Trophoblast cell (in vitro differentiated cells and primary cell): ENCODE measurements around the gene AR.
A peak's percentile ranks its signal among the peaks of the same experiment; 100 is the strongest.

ENCODE experiments used
- DNase-seq, 2 donors: peaks; one replicate each; pipeline ENCODE4 v3.0.0-alpha.2; 2016
- H2AFZ ChIP-seq: 2 replicates; pipeline ENCODE4 v1.6.1; 2013; ENCODE audit warnings: low read length, moderate library complexity, mild to moderate bottlenecking; ENCODE audit not compliant: insufficient read depth, poor library complexity
- H2AK5ac ChIP-seq: 2 replicates; pipeline ENCODE4 v1.6.1; 2013; ENCODE audit warnings: mild to moderate bottlenecking, low read length
- H2BK120ac ChIP-seq: 2 replicates; pipeline ENCODE4 v1.6.1; 2013; ENCODE audit warnings: low read length, mild to moderate bottlenecking, moderate library complexity; ENCODE audit not compliant: insufficient read depth, poor library complexity
- H2BK12ac ChIP-seq: 2 replicates; pipeline ENCODE4 v1.6.1; 2013; ENCODE audit warnings: mild to moderate bottlenecking, low read length, moderate library complexity
- H2BK5ac ChIP-seq: 2 replicates; pipeline ENCODE4 v1.6.1; 2013; ENCODE audit warnings: low read length, low read depth, moderate library complexity, mild to moderate bottlenecking; ENCODE audit not compliant: poor library complexity
- H3K14ac ChIP-seq: 2 replicates; pipeline ENCODE4 v1.6.1; 2013; ENCODE audit warnings: mild to moderate bottlenecking, low read length
- H3K18ac ChIP-seq: 2 replicates; pipeline ENCODE4 v1.6.1; 2013; ENCODE audit warnings: mild to moderate bottlenecking, low read length
- H3K23ac ChIP-seq: 2 replicates; pipeline ENCODE4 v1.6.1; 2013; ENCODE audit warnings: low read length
- H3K27ac ChIP-seq: 2 replicates; pipeline ENCODE4 v1.5.1; 2013; ENCODE audit warnings: low read depth, mild to moderate bottlenecking, inconsistent platforms, low read length, moderate library complexity
- H3K27me3 ChIP-seq: 2 replicates; pipeline ENCODE4 v1.6.1; 2013; ENCODE audit warnings: inconsistent platforms, mild to moderate bottlenecking, low read length, moderate library complexity; ENCODE audit not compliant: insufficient read depth
- H3K36me3 ChIP-seq, 2 experiments: 1 replicate in 1 of 2; 2 replicates in 1 of 2; pipeline ENCODE4 v1.6.1; 2013; ENCODE audit warnings: low read length in 2 of 2, mild to moderate bottlenecking in 2 of 2, moderate library complexity in 1 of 2; ENCODE audit not compliant: insufficient read depth in 2 of 2, control insufficient read depth in 1 of 2
- H3K4ac ChIP-seq: 2 replicates; pipeline ENCODE4 v1.6.1; 2013; ENCODE audit warnings: low read depth, mild to moderate bottlenecking, low read length, moderate library complexity
- H3K4me1 ChIP-seq, 2 experiments: 1 replicate in 1 of 2; 2 replicates in 1 of 2; pipeline ENCODE4 v1.6.1; 2013; ENCODE audit warnings: low read length in 2 of 2, mild to moderate bottlenecking in 2 of 2, moderate library complexity in 1 of 2; ENCODE audit not compliant: insufficient read depth in 2 of 2, control insufficient read depth in 1 of 2
- H3K4me2 ChIP-seq: 2 replicates; pipeline ENCODE4 v1.6.1; 2013; ENCODE audit warnings: inconsistent platforms, mild to moderate bottlenecking, low read length, moderate library complexity
- H3K4me3 ChIP-seq: 2 replicates; pipeline ENCODE4 v1.5.1; 2013; ENCODE audit warnings: mild to moderate bottlenecking, low read depth, low read length, inconsistent platforms
- H3K79me1 ChIP-seq: one replicate; pipeline ENCODE4 v1.6.1; 2013; ENCODE audit warnings: low read length
- H3K79me2 ChIP-seq: 2 replicates; pipeline ENCODE4 v1.6.1; 2013; ENCODE audit warnings: low read length, mild to moderate bottlenecking; ENCODE audit not compliant: control insufficient read depth, insufficient read depth, poor library complexity
- H3K9ac ChIP-seq: 2 replicates; pipeline ENCODE4 v1.6.1; 2013; ENCODE audit warnings: mild to moderate bottlenecking, low read length
- H3K9me3 ChIP-seq: 2 replicates; pipeline ENCODE4 v1.6.1; 2013; ENCODE audit warnings: low read depth, mild to moderate bottlenecking, control low read depth, inconsistent platforms, low read length; ENCODE audit not compliant: insufficient read depth
- H4K12ac ChIP-seq: 2 replicates; pipeline ENCODE4 v1.6.1; 2013; ENCODE audit warnings: low read depth, mild to moderate bottlenecking, low read length, moderate library complexity
- H4K8ac ChIP-seq: 2 replicates; pipeline ENCODE4 v1.6.1; 2013; ENCODE audit warnings: low read depth, mild to moderate bottlenecking, low read length, moderate library complexity
- H4K91ac ChIP-seq: one replicate; pipeline ENCODE4 v1.6.1; 2013; ENCODE audit warnings: low read depth, mild to moderate bottlenecking, low read length, moderate library complexity
- WGBS: extraction: QIAGEN DNeasy Blood & Tissue Kit; methylation state at CpG from one replicate; pipeline ENCODE4 v1.1.7; 2013; ENCODE audit warnings: missing lambda C conversion rate; ENCODE audit not compliant: insufficient read length, insufficient coverage; ENCODE audit errors: extremely low coverage; 5-methylcytosine and 5-hydroxymethylcytosine counted together

The AR gene

GRCh38 chrX:67545036-67545821, 1.4 kb downstream of the AR start:
- H3K4me1 ChIP-seq, result peaks cover 0 to 10% of the 10 kb centered on the region in 2 experiments
- no peak overlapping the region for H2BK120ac ChIP-seq
- H3K9ac ChIP-seq, result no peak overlapping the region
- H2AFZ ChIP-seq, result no peak overlapping the region
- H3K79me2 ChIP-seq, result no peaks in the 10 kb centered on the region
- no peak overlapping the region for H3K27ac ChIP-seq
- no peak overlapping the region for H2BK5ac ChIP-seq
- no peaks in the 10 kb centered on the region for H3K36me3 ChIP-seq
- H3K4me2 ChIP-seq, result peak overlapping the region; percentile 75
- H4K12ac ChIP-seq, result no peak overlapping the region
- H4K8ac ChIP-seq, result no peak overlapping the region
- no peaks in the 10 kb centered on the region for H3K27me3 ChIP-seq
- H3K14ac ChIP-seq, result no peak overlapping the region
- H3K4me3 ChIP-seq, result peak overlapping the region; percentile 57
- no peak overlapping the region for H2AK5ac ChIP-seq
- no peak overlapping the region for H3K4ac ChIP-seq
- no CpG with 5 or more reads among the region's 35 CpGs for WGBS
- no peak overlapping the region for H2BK12ac ChIP-seq
- no peak overlapping the region for H3K23ac ChIP-seq
- H3K79me1 ChIP-seq, result peaks cover 2% of the 10 kb centered on the region
- H3K9me3 ChIP-seq, result no peaks in the 10 kb centered on the region
- H4K91ac ChIP-seq, result no peak overlapping the region
- no peak overlapping the region for H3K18ac ChIP-seq
- no peak for DNase-seq

- whole genome bisulfite sequencing, result no CpG with 5 or more reads among the region's 41 CpGs
- H3K27ac ChIP-seq, result no peak overlapping the region
- no peaks in the 10 kb centered on the region for H3K9me3 ChIP-seq
- no peak overlapping the region for H4K91ac ChIP-seq
- H4K8ac ChIP-seq, result no peak overlapping the region
- no peaks in the 10 kb centered on the region for H3K36me3 ChIP-seq
- H4K12ac ChIP-seq, result no peak overlapping the region
- no peak overlapping the region for H3K23ac ChIP-seq
- H2AK5ac ChIP-seq, result no peak overlapping the region
- no peaks in the 10 kb centered on the region for H3K27me3 ChIP-seq
- H2BK120ac ChIP-seq, result no peak overlapping the region
- H3K4me1 ChIP-seq, result peaks cover 0 to 10% of the 10 kb centered on the region in 2 experiments
- peak overlapping the region; percentile 71 for H3K4me3 ChIP-seq
- H3K4ac ChIP-seq, result no peak overlapping the region
- peaks cover 2% of the 10 kb centered on the region for H3K79me1 ChIP-seq
- DNase-seq, result no peak
- H2BK12ac ChIP-seq, result no peak overlapping the region
- peak overlapping the region; percentile 75 for H3K4me2 ChIP-seq
- H3K14ac ChIP-seq, result no peak overlapping the region
- H3K9ac ChIP-seq, result no peak overlapping the region
- H2BK5ac ChIP-seq, result no peak overlapping the region
- H2AFZ ChIP-seq, result no peak overlapping the region
- H3K79me2 ChIP-seq, result no peaks in the 10 kb centered on the region
- H3K18ac ChIP-seq, result no peak overlapping the region
Measured at GRCh38 chrX:67545893-67546495, 2.2 kb downstream of the AR start.

GRCh38 chrX:67546496-67547423, 2.9 kb downstream of the AR start:
- H3K14ac ChIP-seq, result no peak overlapping the region
- no peak for DNase-seq
- H3K4ac ChIP-seq, result no peak overlapping the region
- no peak overlapping the region for H4K91ac ChIP-seq
- no peaks in the 10 kb centered on the region for H3K27me3 ChIP-seq
- no peak overlapping the region for H2AFZ ChIP-seq
- H2BK12ac ChIP-seq, result no peak overlapping the region
- H3K4me2 ChIP-seq, result peak overlapping the region; percentile 83
- no peak overlapping the region for H3K18ac ChIP-seq
- peak overlapping the region; percentile 71 for H3K4me3 ChIP-seq
- H4K12ac ChIP-seq, result no peak overlapping the region
- no peak overlapping the region for H2BK120ac ChIP-seq
- H4K8ac ChIP-seq, result no peak overlapping the region
- no peaks in the 10 kb centered on the region for H3K79me2 ChIP-seq
- no peak overlapping the region for H2AK5ac ChIP-seq
- H3K27ac ChIP-seq, result no peak overlapping the region
- H3K79me1 ChIP-seq, result peaks cover 2% of the 10 kb centered on the region
- H3K9me3 ChIP-seq, result no peaks in the 10 kb centered on the region
- WGBS, result no CpG with 5 or more reads among the region's 44 CpGs
- no peak overlapping the region for H3K9ac ChIP-seq
- H2BK5ac ChIP-seq, result no peak overlapping the region
- H3K36me3 ChIP-seq, result no peaks in the 10 kb centered on the region
- H3K4me1 ChIP-seq, result peaks cover 0 to 10% of the 10 kb centered on the region in 2 experiments
- no peak overlapping the region for H3K23ac ChIP-seq

- no peak overlapping the region for H2AK5ac ChIP-seq
- H3K9ac ChIP-seq, result no peak overlapping the region
- H2AFZ ChIP-seq, result no peak overlapping the region
- H2BK120ac ChIP-seq, result no peak overlapping the region
- no peak overlapping the region for H4K8ac ChIP-seq
- H3K27ac ChIP-seq, result no peak overlapping the region
- no peak overlapping the region for H2BK12ac ChIP-seq
- H3K14ac ChIP-seq, result no peak overlapping the region
- no peak overlapping the region for H3K4ac ChIP-seq
- no peaks in the 10 kb centered on the region for H3K9me3 ChIP-seq
- H3K79me1 ChIP-seq, result no peaks in the 10 kb centered on the region
- no peaks in the 10 kb centered on the region for H3K79me2 ChIP-seq
- DNase-seq, result peak; percentile 9 to 58
- no peak overlapping the region for H3K18ac ChIP-seq
- H3K4me1 ChIP-seq, result no peaks in the 10 kb centered on the region
- WGBS, result no CpG with 5 or more reads among the region's 7 CpGs
- no peak overlapping the region for H3K4me2 ChIP-seq
- no peak overlapping the region for H4K91ac ChIP-seq
- H3K36me3 ChIP-seq, result no peaks in the 10 kb centered on the region
- no peak overlapping the region for H2BK5ac ChIP-seq
- H3K4me3 ChIP-seq, result no peak overlapping the region
- H3K27me3 ChIP-seq, result no peaks in the 10 kb centered on the region
- no peak overlapping the region for H4K12ac ChIP-seq
- no peak overlapping the region for H3K23ac ChIP-seq
Measured at GRCh38 chrX:67555578-67556203, 11.9 kb downstream of the AR start.
